K562 (cell line): ENCODE results near the gene ATP13A1. TPM values are rescaled to one million over a fixed set of nuclear protein-coding genes. Genes with fewer than 3 reads are reported as not detected.

Source experiments
- ATAC-seq: fragments of 200-7000 bp; cut with Tn5 transposase; 3 replicates; pipeline ENCODE4 v1.9.1; 2020; ENCODE audit warnings: moderate library complexity
- BruUV-seq: library from RNA; stranded (reverse); fragments of 400-500 nt; replicated peaks from 2 replicates; lab custom pipeline; 2021; lab: Mats Ljungman, UMichigan
- CTCF ChIA-PET: fragments of 300-600 bp; formaldehyde crosslinking; extraction: SDS; loops from one replicate; lab custom pipeline; 2021; ENCODE audit warnings: low intra/inter-chr PET ratio; lab: Yijun Ruan, JAX
- POLR2A ChIA-PET: fragments of 300-600, 350-650 bp; sonication (Branson Sonifier 250); formaldehyde crosslinking; extraction: SDS; loops from one replicate; lab custom pipeline; 2021; ENCODE audit warnings: antibody characterized with exemption, inconsistent platforms; lab: Yijun Ruan, JAX
- DNase-seq, 4 experiments: peaks; one replicate each; pipeline versions ENCODE4 v3.0.0 to v3.0.0-alpha.2; 2011 to 2018; ENCODE audit warnings: low spot score in 3 of 4, mixed read lengths in 3 of 4; ENCODE audit errors: extremely low read depth in 1 of 4
- FAIRE-seq: peaks from 2 replicates; lab custom pipeline; 2011; peaks lifted over from hg19 to GRCh38; lab: Jason Lieb, UNC
- H2AFZ ChIP-seq: 2 replicates; pipeline ENCODE4 v1.6.0; 2011; ENCODE audit warnings: low read depth, low read length, control low read depth, inconsistent platforms
- H3K27ac ChIP-seq: fragments of 200-600 bp; 3 replicates; pipeline ENCODE4 v1.8.0; 2011; ENCODE audit warnings: low read depth, mild to moderate bottlenecking, control low read depth, inconsistent platforms, low read length, moderate library complexity, mixed read lengths; ENCODE audit errors: extremely low read depth
- H3K27me3 ChIP-seq, 2 experiments: fragments of 300-600 bp in 1 of 2; 2 replicates in 1 of 2; 3 replicates in 1 of 2; pipeline versions ENCODE4 v1.6.0 to v1.8.0; 2011; ENCODE audit warnings: inconsistent platforms in 2 of 2, low read length in 2 of 2, mild to moderate bottlenecking in 1 of 2, mixed read lengths in 1 of 2, moderate library complexity in 1 of 2; ENCODE audit not compliant: control insufficient read depth in 2 of 2, insufficient read depth in 2 of 2
- H3K36me3 ChIP-seq: fragments of 300-600 bp; 3 replicates; pipeline ENCODE4 v1.8.0; 2011; ENCODE audit warnings: mild to moderate bottlenecking, low read length, inconsistent platforms; ENCODE audit not compliant: control insufficient read depth, insufficient read depth
- H3K4me1 ChIP-seq, 2 experiments: fragments of 200-600 bp in 1 of 2; replicated peaks in 1 of 2; 2 replicates in 1 of 2; 3 replicates in 1 of 2; pipeline versions ENCODE4 v1.5.1 to v1.8.0; 2011; ENCODE audit warnings: inconsistent platforms in 2 of 2, low read length in 2 of 2, mild to moderate bottlenecking in 1 of 2, mixed read lengths in 1 of 2, moderate library complexity in 1 of 2; ENCODE audit not compliant: control insufficient read depth in 2 of 2, insufficient read depth in 2 of 2
- H3K4me2 ChIP-seq: 2 replicates; pipeline ENCODE4 v1.6.1; 2011; ENCODE audit warnings: low read length, control low read depth, inconsistent platforms, mixed read lengths; ENCODE audit not compliant: insufficient read depth
- H3K4me3 ChIP-seq: fragments of 200-600 bp; sonication (generic), shearing (Covaris generic); 2 replicates; pipeline ENCODE4 v1.5.1; 2016; ENCODE audit warnings: control low read depth, inconsistent platforms
- H3K79me2 ChIP-seq: fragments of 200-600 bp; 3 replicates; pipeline ENCODE4 v1.8.0; 2011; ENCODE audit warnings: low read length, inconsistent platforms; ENCODE audit not compliant: control insufficient read depth, insufficient read depth
- H3K9ac ChIP-seq, 2 experiments: 2 replicates each; pipeline versions ENCODE4 v1.6.0 to v1.6.1; 2011; ENCODE audit warnings: low read depth in 2 of 2, low read length in 2 of 2, control low read depth in 1 of 2, inconsistent platforms in 1 of 2, mild to moderate bottlenecking in 1 of 2, mixed read lengths in 1 of 2; ENCODE audit not compliant: insufficient read depth in 1 of 2
- H3K9me1 ChIP-seq: one replicate; pipeline ENCODE4 v1.6.0; 2011; ENCODE audit warnings: inconsistent platforms, mild to moderate bottlenecking, low read length, moderate library complexity; ENCODE audit not compliant: control insufficient read depth, insufficient read depth
- H3K9me3 ChIP-seq: replicated peaks from 2 replicates; pipeline ENCODE4 v1.5.1; 2011; ENCODE audit warnings: low read depth, low read length, inconsistent platforms; ENCODE audit not compliant: control insufficient read depth, insufficient read depth
- H4K20me1 ChIP-seq: replicated peaks from 2 replicates; pipeline ENCODE4 v1.6.1; 2011; ENCODE audit warnings: low read length, inconsistent platforms, mixed read lengths; ENCODE audit not compliant: control insufficient read depth, insufficient read depth
- NCOA4 ChIP-seq: fragments of 450-650 bp; IDR thresholded peaks from 2 replicates; pipeline ENCODE4 v1.6.1; 2018; ENCODE audit warnings: mild to moderate bottlenecking; ENCODE audit not compliant: partially characterized antibody
- POLR2G ChIP-seq: fragments of 200-400 bp; formaldehyde crosslinking; IDR thresholded peaks from 2 replicates; pipeline ENCODE4 v1.6.1; 2017; ENCODE audit warnings: low read depth, mild to moderate bottlenecking, antibody characterized with exemption, low read length, moderate library complexity
- SMARCA5 ChIP-seq: fragments of 450-650 bp; IDR thresholded peaks from 2 replicates; pipeline ENCODE4 v1.6.1; 2016
- TAF7 ChIP-seq: fragments of 450-650 bp; IDR thresholded peaks from 2 replicates; pipeline ENCODE4 v1.6.1; 2016; ENCODE audit warnings: missing genetic modification characterization, missing compliant biosample characterization
- TBP ChIP-seq: optimal IDR thresholded peaks from 2 replicates; pipeline ENCODE3; 2011; ENCODE audit warnings: low read depth, low read length, improper control_type of control experiment
- WGBS: fragments of 100-300 bp; shearing (Covaris generic); methylation state at CpG from one replicate; pipeline ENCODE4 v1.1.6; 2016; ENCODE audit warnings: low coverage, mixed read lengths; ENCODE audit not compliant: insufficient coverage; ENCODE audit errors: missing lambda C conversion rate; 5-methylcytosine and 5-hydroxymethylcytosine counted together
- in situ Hi-C: fragments of 300-500 bp; cut with MboI; formaldehyde crosslinking; loops from 4 replicates; pipeline ENCODE4 v1.15.0; 2018; ENCODE audit warnings: inconsistent platforms, mixed read lengths
- intact Hi-C: fragments of 100-400 bp; cut with micrococcal nuclease; formaldehyde crosslinking; loops from 2 replicates; pipeline ENCODE4 v1.14.2; 2022
- polyA plus RNA-seq, 8 experiments: library from polyadenylated mRNA; depleted of rRNA in 4 of 8; stranded (reverse) in 5 of 8; unstranded in 3 of 8; fragments of >200 nt; fragmentation: Nextera tagmentation in 2 of 8; fragmentation: Illumina TruSeq in 1 of 8; extraction: Ambion mirVana in 2 of 8; extraction: Trizol in 1 of 8; gene quantifications; 2 replicates each; pipeline versions ENCODE4 v1.2.1 to v1.2.3, GENCODE V29; 2011 to 2014; ENCODE audit warnings: inconsistent platforms in 1 of 8, missing spikeins in 1 of 8
- total RNA-seq, 7 experiments: library from RNA; depleted of rRNA in 6 of 7; stranded (reverse); fragments of >200 nt in 6 of 7; fragmentation: Illumina TruSeq in 2 of 7; extraction: Trizol in 2 of 7; gene quantifications; 2 replicates each; pipeline versions ENCODE4 v1.2.1 to v1.2.3, GENCODE V29; 2011 to 2021; ENCODE audit warnings: low replicate concordance in 1 of 7
- TF ChIP-seq, protein P1 (sequence below): fragments of 450-650 bp; formaldehyde crosslinking; conservative IDR thresholded peaks from 2 replicates; pipeline ENCODE4 v1.4.0; 2022; ENCODE audit warnings: mild to moderate bottlenecking, missing genetic modification characterization

The ATP13A1 gene
- total and polyA plus RNA-seq, 9 of the 15 experiments (the other 6 are each of a cell fraction or from before 2014, with no cell fraction given) = 0.90 to 83.8 (median 23.1) TPM

DNA sequence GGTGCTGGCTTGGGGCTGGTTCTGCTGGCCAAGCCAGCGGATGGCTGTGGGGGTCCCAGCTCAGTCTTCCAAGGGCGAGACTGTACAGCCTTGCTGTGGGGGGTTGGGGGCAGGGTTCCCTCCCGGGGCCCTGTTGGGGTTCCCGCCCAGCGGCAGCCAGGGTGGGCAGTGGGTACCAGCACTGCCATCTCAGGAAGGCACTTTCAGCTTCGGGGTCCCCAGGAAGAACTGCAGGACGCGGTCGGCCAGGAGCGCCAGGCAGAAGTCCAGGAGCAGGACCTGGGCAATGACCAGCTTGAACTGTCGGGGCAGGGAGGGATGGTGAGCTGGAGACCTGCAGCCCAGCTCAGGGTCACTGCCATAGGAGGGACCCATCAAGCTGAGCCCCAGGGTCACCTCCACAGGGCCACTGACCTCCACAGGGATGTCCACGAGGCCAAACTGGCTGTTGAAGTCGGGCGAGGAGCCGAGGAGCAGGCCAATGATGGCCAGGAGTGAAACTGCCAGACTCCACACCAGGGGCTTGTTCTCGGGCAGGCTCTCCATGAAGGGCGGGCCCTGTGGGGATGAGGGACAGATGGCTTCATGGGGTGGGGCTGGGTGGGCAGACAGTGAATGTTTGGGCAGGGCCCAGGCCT lies 18.1 kb downstream of the ATP13A1 start:
- no peaks in the 10 kb centered on the region for H3K27me3 ChIP-seq
- in situ Hi-C loops (loop anchor here (25.0 kb wide), 1 partner anchor 108 kb away; the partner anchor contains the start of genes CILP2 and YJEFN3), intact Hi-C loops (no loop called here)
- no peaks in the 10 kb centered on the region for H4K20me1 ChIP-seq
- ATAC-seq (no peak), FAIRE-seq (no peak), DNase-seq (no peak)
- peaks cover 3 to 18% of the 10 kb centered on the region in 2 experiments; a peak in 3 of 5 replicates for H3K4me1 ChIP-seq
- no TSS peak for BruUV-seq
- whole genome bisulfite sequencing = 98% methylated on average over 16 of the region's 17 CpGs
- peaks cover 56% of the 10 kb centered on the region; the same call in 2 of the 3 replicates for H3K36me3 ChIP-seq
- H3K79me2 ChIP-seq = peaks cover 3% of the 10 kb centered on the region; the same call in 1 of the 3 replicates
- H3K4me3 ChIP-seq = no peak overlapping the region
- H3K9me1 ChIP-seq = no peaks in the 10 kb centered on the region
- peak overlapping the region in 1 of 2 experiments; percentile 29; a peak in 1 of 4 replicates for H3K9ac ChIP-seq
- H3K4me2 ChIP-seq = no peak overlapping the region
- H2AFZ ChIP-seq = no peak overlapping the region
- no peak overlapping the region for H3K27ac ChIP-seq
- POLR2A ChIA-PET = interaction anchor here (1.2 kb wide), 1 partner anchor 17 kb away, joined by 4 read pairs; no protein-coding TSS in a partner anchor
- TF ChIP-seq TAF7 (tag) (no peak), POLR2G (peak; percentile 50; the same call in 1 of the 2 replicates), SMARCA5 (no peak), NCOA4 (no peak), TBP (no peak)
- TF ChIP-seq, protein P1, sequence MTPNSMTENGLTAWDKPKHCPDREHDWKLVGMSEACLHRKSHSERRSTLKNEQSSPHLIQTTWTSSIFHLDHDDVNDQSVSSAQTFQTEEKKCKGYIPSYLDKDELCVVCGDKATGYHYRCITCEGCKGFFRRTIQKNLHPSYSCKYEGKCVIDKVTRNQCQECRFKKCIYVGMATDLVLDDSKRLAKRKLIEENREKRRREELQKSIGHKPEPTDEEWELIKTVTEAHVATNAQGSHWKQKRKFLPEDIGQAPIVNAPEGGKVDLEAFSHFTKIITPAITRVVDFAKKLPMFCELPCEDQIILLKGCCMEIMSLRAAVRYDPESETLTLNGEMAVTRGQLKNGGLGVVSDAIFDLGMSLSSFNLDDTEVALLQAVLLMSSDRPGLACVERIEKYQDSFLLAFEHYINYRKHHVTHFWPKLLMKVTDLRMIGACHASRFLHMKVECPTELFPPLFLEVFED = no peak
- TF ChIP-seq, all 486 proteins: peak for 1
- H3K9me3 ChIP-seq = no peaks in the 10 kb centered on the region
- CTCF ChIA-PET = no interaction called here
